NT2/D1 (cell line): ENCODE data around the gene SSTR3.

Experiments used
- SUZ12 ChIP-seq: IDR thresholded peaks from 2 replicates; pipeline ENCODE4 v1.6.1; 2011; ENCODE audit not compliant: insufficient read length, insufficient read depth; ENCODE audit errors: extremely low read depth
- ZNF274 ChIP-seq: IDR thresholded peaks from 2 replicates; pipeline ENCODE4 v1.6.1; 2011; ENCODE audit warnings: mild to moderate bottlenecking, low read depth, low read length

- TF ChIP-seq ZNF274 (no peak), SUZ12 (no peak)
Observed at GRCh38 chr22:37195921-37196320, 16.4 kb downstream of the SSTR3 start.
